HG02884 (cell line): ENCODE data around the gene SPATA31D4.
"Not testable (repeated sequence)": the region's sequence is repeated elsewhere in the genome, so short reads cannot be mapped to it uniquely, and the experiment has no call there.

Source experiments
- ATAC-seq: cut with Tn5 transposase; IDR thresholded peaks from one replicate; pipeline ENCODE4 v1.9.1; 2021; ENCODE audit warnings: mild to moderate bottlenecking, moderate library complexity; ENCODE audit not compliant: unreplicated experiment

SPATA31D4 gene

DNA sequence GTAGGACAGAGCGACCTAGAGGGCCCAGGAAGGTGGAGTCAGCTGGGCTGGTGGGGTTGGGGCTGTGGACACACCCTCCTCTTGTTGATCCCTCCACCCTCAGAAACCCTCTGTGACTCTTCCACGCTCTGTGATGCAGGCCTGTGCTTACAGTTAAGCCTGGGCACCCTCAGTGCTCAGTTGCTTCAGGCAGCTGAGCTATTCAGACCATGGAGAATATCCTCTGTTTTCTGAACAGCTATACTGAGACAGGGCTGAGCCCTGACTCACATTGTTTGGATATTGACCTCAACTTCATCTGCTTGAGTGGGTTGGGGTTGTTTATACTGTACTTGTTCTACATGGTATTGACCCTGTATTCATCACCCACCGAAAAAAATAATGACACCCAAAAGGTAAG lies at the start of gene SPATA31D4:
SPATA31D4 (plus strand) TSS at position 124 of the 400 bp plus-strand sequence; CDS start at position 210, 86 bp downstream.
- not testable (repeated sequence) for ATAC-seq

DNA sequence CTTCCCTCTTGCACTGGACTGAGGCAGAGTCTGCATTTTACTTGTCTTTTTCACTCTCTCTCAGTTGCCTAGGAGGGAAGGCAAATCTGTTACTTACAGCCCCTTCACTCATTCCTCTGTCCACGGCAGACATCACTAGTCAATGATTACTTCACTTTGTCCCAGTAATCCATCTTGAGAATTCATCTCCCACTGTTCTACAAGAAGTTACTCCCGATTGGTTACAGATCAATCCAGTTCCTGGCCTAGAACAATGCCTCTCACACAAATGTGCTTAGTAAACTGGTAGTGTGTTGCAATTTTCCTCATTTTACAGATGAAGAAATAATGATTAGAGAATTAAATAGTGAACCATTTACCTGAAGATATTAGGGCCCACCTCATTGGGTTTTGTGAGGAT lies 49.7 kb upstream of the SPATA31D4 start:
- ATAC-seq: no peak

DNA sequence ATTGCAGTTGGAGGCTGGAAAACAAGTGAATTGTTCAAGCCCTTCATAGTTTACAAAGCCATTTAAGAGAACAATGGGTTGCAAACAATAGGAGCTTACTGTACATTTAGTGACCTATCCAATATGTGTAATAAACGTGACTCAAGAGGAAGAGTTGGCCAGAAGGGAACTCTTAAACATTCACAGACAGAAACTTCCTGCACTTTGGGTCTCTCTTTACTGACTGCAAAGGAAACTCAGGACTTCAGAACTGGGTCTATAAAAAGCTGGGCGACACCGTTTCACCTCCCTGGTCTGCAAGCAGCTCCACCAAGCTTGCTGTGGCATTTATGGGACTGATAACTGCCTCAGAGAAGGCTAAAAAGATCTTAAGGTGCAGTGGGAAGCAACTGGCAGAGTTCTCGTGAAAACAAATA lies 48.7 kb upstream of the SPATA31D4 start:
- no peak for ATAC-seq

DNA sequence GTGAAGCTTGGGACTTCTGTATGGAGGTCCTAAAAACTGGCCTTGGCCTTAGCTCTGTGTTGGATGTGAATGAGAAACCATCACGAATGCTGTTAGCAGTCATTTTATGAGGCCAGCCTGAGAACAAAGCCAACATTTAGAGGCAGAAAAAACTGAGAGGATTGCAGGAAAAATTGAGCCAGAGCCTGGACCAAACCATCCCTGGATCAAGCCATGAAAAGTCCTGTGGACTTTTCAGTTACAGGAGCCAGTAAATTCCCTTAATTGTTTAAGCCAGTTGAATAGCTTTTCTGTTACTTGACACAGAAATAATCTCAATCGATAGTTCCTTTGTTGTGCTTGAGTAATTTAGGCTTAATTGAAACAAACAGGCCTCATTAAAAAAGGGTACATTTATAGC lies 42.6 kb upstream of the SPATA31D4 start:
- ATAC-seq: no peak

DNA sequence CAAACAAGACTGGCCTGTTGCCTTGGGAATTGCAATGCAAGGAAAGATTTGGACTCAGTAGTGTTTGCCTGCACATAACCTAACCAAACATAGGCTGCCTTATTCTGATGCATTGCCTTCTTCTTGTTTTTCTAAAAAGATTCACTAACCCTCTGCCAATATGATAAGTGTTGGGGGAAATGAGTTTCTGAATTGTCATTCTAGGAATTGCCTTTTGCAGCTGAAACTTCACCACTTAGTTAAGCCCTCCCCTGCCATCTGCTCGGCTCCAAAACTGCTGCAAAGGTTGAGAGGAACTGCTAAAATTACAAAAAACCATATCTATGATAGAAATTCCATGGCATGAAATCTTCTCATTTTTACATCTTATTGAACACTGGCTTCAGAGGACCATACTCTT lies 41.6 kb upstream of the SPATA31D4 start:
- no peak for ATAC-seq

DNA sequence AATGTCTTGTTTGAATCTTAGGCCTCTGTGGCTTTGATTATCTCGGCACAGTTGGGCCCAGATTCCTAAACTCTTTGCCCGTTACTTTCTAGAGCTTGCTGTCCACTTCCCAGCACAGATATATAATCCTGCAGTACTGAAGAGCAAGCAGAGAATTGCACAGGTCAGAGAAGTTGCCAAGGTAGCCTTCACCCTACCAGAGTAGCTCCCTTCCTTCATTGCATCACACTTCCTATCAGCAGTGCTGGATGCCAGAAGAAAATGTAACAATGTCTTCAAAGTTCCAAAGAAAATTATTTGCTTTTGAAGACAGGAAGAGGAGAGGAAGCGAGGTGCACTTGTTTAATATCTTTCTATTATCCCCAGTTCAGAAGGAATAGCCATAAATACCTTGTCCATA lies 38.1 kb upstream of the SPATA31D4 start:
- no peak for ATAC-seq

DNA sequence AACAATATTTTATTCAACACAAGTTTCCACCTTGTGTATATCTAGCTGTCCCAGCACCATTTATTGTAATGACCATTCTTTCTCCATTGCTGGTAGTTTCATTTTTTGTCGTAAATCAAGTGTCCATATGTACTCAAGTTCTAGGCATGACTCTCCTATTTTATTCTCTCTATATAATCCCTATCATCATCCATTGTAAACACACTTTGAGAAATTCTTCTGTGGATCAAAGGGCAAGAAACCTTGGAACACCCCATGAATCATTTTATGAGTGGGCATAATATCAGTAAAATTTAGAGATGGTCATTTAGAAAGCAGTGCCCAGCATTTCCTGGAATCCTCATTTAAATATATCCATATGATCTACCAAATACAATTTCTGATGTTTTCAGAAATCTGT lies 35.8 kb upstream of the SPATA31D4 start:
- no peak for ATAC-seq

DNA sequence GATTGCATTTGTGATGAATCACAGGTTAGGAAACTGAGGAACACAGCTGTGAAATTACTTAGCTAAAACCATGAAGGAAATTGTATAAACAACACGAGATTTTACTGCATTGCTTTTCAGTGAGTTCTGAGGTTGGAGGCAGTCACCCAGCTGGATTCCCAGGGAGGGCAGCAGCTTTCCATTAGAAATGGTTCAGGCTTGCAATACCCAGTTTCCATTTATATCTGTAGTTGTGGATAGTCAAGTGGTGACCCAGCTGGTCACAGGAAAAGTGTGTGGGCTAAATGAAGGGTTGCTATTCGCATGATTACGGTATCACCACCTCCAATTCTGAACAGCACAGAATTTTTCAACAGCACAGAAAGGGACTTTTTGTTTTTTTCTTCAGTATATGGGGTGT lies 34.3 kb upstream of the SPATA31D4 start:
- ATAC-seq: no peak

DNA sequence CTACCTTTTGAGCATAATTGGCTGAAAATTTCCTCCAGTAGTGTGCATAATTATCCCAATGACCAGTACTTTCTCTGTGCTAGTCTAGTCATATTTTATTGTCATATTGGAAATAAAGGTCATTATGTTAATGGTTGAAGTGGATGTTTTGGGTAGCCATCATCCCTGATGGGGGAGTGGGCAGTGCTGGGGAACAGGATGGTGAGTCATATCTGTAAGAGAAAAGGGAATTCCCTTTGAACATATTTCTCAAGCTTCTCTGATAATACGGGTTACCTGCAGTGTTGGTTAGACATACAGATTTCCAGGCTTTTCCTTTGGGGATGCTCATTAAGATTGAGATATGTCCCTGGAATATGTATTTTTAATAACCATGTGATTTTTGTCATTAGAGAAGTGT lies 33.3 kb upstream of the SPATA31D4 start:
- peak; percentile 48 for ATAC-seq

DNA sequence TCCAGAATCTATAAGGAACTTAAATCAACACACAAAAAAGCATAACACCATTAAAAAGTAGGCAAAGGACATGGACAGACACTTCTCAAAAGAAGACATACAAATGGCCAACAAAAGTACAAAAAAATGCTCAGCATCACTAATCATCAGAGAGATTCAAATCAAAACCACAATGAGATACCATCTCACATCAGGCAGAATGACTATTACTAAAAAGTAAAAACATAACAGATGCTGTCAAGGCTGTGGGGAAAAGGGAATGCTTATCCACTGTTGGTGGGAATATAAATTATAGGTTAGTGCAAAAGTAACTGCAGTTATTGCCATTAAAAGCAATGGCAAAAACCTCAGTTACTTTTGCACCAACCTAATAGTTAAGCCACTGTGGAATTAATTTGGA lies 32.2 kb upstream of the SPATA31D4 start:
- no peak for ATAC-seq

DNA sequence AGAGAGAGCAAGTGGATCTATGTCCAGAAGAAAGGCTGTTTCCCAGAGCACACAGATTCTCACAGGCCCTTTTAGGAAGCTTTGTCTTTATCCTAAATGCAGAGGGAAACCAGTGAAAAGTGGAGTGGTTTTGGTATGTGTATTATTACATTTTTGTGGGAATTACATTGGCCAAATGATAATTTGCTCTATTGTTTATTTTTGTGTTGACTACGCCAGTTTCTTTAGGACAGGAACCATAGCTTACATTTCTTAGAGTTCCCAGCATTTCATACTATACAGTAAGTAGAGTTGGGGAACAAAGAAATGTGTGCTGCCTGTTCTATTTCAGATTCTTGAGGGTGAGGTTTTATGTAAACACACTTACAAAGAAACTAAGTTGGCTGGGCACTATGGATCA lies 29.4 kb upstream of the SPATA31D4 start:
- no peak for ATAC-seq

DNA sequence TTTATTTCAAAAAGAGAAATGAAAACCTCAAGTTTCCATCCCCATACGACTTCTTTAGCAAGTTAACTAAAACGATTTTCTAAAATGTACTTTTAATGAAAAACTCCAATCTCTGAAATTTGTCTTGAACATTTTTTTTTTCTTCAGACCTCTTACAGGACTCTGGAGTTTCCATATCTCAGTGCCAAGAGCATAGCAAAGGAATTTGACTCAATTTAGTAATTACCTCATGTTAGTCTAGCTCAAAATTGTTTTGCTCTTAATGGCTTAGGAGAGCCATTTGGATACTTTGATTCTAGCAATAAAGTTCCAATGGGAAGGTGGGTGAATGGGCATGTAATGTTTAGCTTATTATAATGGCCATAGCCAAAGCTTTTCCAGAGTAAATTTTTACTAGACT lies 26.0 kb upstream of the SPATA31D4 start:
- no peak for ATAC-seq

DNA sequence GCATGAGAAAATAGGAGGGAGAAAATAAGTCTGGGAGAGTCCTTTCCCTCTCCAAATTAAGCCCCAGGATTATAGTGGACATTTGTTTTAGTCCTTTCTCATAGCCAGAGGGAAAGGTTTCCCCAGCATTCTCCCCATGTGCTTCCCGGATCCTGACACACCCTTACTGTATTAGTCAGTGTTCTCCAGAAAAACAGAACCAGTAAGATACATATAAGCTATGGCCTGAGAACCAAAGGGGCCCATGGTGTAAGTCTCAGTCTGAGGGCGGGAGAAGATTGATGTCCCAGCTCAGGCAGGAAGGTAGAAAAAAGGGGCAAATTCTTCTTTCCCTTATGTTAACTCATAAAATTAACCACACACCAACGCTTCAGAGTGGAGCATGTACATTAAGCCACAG lies 25.6 kb upstream of the SPATA31D4 start:
- no peak for ATAC-seq

DNA sequence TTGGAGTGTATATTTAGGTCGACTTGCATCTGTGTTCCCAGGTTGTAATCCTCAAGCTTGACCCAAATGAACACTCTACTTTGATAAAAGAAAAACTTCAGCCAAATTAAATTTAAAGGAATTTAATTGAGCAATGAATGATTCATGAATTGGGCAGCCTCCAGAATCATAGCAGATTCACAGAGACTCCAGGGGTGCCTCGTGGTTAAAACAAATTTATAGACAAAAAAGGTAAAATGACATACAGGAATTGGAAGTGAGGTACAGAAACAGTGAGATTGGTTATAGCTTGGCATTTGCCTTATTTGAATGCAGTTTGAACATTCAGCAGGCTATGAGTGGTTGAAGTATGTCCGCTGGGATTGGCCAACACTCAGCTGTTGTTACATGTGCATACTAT lies 21.6 kb upstream of the SPATA31D4 start:
- no peak for ATAC-seq

DNA sequence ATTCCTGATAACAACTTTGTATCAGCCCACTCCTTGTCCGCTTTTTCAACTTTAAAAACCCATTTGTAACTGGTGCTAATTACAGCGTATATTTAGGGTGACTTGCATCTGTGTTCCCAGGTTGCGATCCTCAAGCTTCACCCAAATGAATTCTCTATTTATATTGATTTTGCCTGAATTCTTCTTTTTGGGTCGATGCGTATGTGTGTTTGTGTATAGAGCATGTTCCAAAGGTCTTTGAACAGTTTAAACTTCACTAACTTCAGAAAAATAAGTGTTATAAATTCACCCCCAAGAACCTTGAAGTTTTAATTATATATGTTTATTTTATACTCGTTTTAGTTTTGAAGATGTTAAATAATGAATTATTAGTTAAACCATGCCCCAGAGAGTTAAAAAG lies 16.1 kb upstream of the SPATA31D4 start:
- no peak for ATAC-seq

DNA sequence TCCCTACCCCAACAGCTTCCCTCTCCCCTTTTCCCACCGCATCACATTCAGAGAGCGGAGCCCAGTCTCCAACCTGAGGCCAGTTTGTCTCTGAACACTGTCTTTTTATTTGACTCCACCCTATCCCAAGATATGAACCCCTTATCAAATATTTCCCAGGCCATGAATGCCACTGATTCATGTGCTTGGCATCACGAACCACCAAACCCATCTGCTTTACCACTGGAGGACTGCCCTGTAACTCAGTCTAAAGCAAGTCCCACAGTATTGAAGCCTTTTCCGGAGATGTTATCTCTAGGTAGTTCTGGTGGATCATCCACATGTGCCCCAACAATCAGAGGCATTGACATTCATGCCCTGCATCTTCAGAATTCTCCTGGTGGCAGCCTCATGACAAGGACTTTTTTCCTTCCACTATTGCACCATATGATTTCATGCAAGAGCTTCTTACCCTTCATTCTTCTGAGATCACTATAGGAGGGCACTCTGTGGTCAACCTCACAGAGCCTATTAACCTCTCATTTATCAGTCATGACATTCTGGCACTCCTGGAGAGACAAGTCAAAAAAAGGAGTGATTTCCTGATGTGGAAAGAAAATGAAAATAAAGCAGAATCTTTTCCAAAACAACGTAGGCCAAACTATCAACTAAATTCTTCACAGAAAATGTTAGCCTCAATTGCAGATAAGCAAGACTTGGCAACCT lies 12.3 kb upstream of the SPATA31D4 start:
- no peak for ATAC-seq

DNA sequence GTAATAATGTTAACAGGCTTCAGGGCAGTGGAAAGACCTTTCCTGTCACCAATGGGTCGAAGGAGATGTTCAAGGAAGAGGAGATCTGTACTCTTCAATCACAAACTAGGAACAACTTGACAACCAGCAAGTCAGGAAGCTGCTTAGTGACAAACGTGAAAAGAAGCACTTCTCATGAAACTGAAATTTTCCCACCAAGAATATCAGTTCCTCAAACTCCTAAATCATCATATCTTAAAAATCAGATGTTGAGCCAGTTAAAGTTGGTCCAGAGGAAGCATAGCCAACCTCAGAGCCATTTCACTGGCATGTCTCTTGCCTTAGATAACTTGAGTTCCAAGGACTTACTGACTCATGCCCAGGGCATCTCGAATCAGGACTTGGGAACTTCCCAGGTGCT lies 9.7 kb upstream of the SPATA31D4 start:
- ATAC-seq: not testable (repeated sequence)

DNA sequence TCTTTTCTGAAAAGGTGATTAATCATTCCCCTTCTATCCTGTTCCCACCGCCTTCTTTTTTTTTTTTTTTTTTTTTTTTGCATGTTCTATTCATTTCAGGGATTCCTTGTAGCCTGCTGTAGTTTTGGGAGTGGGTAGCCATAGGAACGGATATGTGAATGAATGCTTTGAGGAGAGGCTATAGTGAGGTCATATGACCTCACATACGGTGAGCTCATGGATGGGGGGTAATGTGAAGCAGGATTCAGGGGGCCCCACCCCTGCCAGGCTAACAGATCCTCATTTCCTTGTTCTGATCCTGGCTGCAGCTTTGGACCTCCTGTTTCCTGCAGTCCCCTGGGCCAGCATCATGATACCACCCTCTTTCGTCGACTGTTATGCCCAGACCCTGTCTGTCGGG lies 1.9 kb downstream of the SPATA31D4 start:
- ATAC-seq: not testable (repeated sequence)

DNA sequence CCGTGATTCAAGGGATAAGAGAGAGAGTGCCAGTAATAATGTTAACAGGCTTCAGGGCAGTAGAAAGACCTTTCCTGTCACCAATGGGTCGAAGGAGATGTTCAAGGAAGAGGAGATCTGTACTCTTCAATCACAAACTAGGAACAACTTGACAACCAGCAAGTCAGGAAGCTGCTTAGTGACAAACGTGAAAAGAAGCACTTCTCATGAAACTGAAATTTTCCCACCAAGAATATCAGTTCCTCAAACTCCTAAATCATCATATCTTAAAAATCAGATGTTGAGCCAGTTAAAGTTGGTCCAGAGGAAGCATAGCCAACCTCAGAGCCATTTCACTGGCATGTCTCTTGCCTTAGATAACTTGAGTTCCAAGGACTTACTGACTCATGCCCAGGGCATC lies 5.3 kb downstream of the SPATA31D4 start:
- ATAC-seq: not testable (repeated sequence)

DNA sequence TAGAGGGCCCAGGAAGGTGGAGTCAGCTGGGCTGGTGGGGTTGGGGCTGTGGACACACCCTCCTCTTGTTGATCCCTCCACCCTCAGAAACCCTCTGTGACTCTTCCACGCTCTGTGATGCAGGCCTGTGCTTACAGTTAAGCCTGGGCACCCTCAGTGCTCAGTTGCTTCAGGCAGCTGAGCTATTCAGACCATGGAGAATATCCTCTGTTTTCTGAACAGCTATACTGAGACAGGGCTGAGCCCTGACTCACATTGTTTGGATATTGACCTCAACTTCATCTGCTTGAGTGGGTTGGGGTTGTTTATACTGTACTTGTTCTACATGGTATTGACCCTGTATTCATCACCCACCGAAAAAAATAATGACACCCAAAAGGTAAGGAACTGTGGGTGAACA lies 15.2 kb downstream of the SPATA31D4 start, which contains the start of gene SPATA31D3:
SPATA31D3 (plus strand) TSS at position 108 of the 400 bp plus-strand sequence; CDS start at position 194, 86 bp downstream.
- ATAC-seq: not testable (repeated sequence)

DNA sequence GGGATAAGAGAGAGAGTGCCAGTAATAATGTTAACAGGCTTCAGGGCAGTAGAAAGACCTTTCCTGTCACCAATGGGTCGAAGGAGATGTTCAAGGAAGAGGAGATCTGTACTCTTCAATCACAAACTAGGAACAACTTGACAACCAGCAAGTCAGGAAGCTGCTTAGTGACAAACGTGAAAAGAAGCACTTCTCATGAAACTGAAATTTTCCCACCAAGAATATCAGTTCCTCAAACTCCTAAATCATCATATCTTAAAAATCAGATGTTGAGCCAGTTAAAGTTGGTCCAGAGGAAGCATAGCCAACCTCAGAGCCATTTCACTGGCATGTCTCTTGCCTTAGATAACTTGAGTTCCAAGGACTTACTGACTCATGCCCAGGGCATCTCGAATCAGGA lies 20.4 kb downstream of the SPATA31D4 start:
- ATAC-seq: not testable (repeated sequence)

DNA sequence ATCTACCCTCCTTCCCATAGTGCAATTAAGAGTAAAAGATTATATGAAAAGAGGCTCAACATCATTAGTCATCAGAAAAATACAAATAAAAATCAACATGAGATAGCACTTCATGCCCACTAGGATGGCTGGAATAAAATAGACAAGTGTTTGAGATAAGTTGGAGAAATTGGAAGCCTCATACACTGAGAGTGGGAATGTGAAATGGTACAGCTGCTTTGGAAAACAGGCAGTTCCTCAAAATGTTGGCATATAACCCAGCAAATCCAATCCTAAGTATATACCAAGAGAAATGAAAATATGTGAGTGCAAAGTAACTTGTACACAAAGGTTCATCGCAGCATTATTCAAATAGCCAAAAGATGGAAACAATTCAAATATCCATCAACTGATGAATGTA lies 24.9 kb downstream of the SPATA31D4 start:
- ATAC-seq: no peak

DNA sequence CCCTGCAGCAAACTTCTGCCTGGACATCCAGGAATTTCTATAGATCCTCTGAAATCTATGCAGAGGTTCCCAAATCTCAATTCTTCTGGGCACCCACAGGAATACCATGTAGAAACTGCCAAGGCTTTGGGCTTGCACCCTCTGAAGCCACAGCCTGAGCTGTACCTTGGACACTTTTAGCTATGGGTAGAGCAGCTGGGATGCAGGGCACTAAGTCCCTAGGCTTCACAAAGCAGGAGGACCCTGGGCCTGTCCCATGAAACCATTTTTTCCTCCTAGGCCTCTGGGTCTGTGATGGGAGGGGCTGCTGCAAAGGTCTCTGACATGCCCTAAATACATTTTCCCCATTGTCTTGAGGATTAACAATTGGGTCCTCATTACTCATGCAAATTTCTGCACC lies 27.4 kb downstream of the SPATA31D4 start:
- ATAC-seq: no peak
